Stimulated activated CD4-positive, alpha-beta T cell treated with anti-CD3 and anti-CD28 coated beads, Interleukin-12 subunit alpha, Interleukin-12 subunit beta, amount 100 ng/mL, for 48 hours (primary cell): ENCODE measurements around the gene BLTP2.

Experiments used
- DNase-seq, 3 donors: peaks; one replicate each; pipeline ENCODE4 v3.0.0-alpha.2; 2020; ENCODE audit warnings: low read depth in 2 of 3, low spot score in 1 of 3

Gene BLTP2

GRCh38 chr17:28599311-28600184 is 45.4 kb downstream of the BLTP2 start:
- DNase-seq: peak; percentile 56 to 62 (median 61)

GRCh38 chr17:28598799-28599310 is 46.1 kb downstream of the BLTP2 start, which contains the start of gene SPAG5:
Gene SPAG5, minus strand, starts transcription at chr17:28599025. Its CDS starts 79 bp downstream, at chr17:28598946.
- DNase-seq: peak; percentile 89 to 91 (median 90)

GRCh38 chr17:28598389-28598788 is 46.6 kb downstream of the BLTP2 start:
- no peak for DNase-seq

- DNase-seq: no peak
Measured at GRCh38 chr17:28597606-28598383, 47.2 kb downstream of the BLTP2 start.
